DND-41 (cell line): ENCODE results near the gene KDELR1.

Source experiments
- ATAC-seq: fragments of 200-7000 bp; cut with Tn5 transposase; 3 replicates; pipeline ENCODE4 v1.9.1; 2021; ENCODE audit warnings: low read depth; ENCODE audit not compliant: insufficient read depth
- DNase-seq: peaks from one replicate; pipeline ENCODE4 v3.0.0-alpha.2; 2020
- H2AFZ ChIP-seq: 2 replicates; pipeline ENCODE4 v1.6.0; 2012; ENCODE audit warnings: low read depth, low read length
- H3K27ac ChIP-seq: 2 replicates; pipeline ENCODE4 v1.5.1; 2012; ENCODE audit warnings: low read length, inconsistent platforms
- H3K27me3 ChIP-seq: fragments of 200-600 bp; sonication (generic); 2 replicates; pipeline ENCODE4 v1.6.0; 2012; ENCODE audit warnings: low read length, mild to moderate bottlenecking, inconsistent platforms; ENCODE audit not compliant: insufficient read depth, poor library complexity
- H3K36me3 ChIP-seq: 2 replicates; pipeline ENCODE4 v1.5.1; 2012; ENCODE audit warnings: low read length, inconsistent platforms; ENCODE audit not compliant: insufficient read depth
- H3K4me1 ChIP-seq: 2 replicates; pipeline ENCODE4 v1.5.1; 2012; ENCODE audit warnings: mild to moderate bottlenecking, low read length; ENCODE audit not compliant: insufficient read depth
- H3K4me2 ChIP-seq: 2 replicates; pipeline ENCODE4 v1.6.0; 2012; ENCODE audit warnings: mild to moderate bottlenecking, moderate library complexity, low read length, inconsistent platforms; ENCODE audit not compliant: insufficient read depth
- H3K4me3 ChIP-seq, 2 experiments: fragments of 200-600 bp in 1 of 2; shearing (Covaris generic) in 1 of 2; 2 replicates each; pipeline ENCODE4 v1.5.1; 2012 to 2016; ENCODE audit warnings: inconsistent platforms in 2 of 2, low read length in 2 of 2, mild to moderate bottlenecking in 2 of 2, low read depth in 1 of 2, moderate library complexity in 1 of 2
- H3K79me2 ChIP-seq: 2 replicates; pipeline ENCODE4 v1.6.0; 2012; ENCODE audit warnings: low read length, inconsistent platforms; ENCODE audit not compliant: insufficient read depth
- H3K9ac ChIP-seq: 2 replicates; pipeline ENCODE4 v1.6.0; 2012; ENCODE audit warnings: low read depth, mild to moderate bottlenecking, inconsistent platforms, low read length, moderate library complexity
- H3K9me3 ChIP-seq: 2 replicates; pipeline ENCODE4 v1.5.1; 2012; ENCODE audit warnings: low read length, moderate library complexity, mild to moderate bottlenecking, inconsistent platforms; ENCODE audit not compliant: insufficient read depth, severe bottlenecking
- H4K20me1 ChIP-seq: 2 replicates; pipeline ENCODE4 v1.6.0; 2012; ENCODE audit warnings: low read length; ENCODE audit not compliant: insufficient read depth
- EZH2 ChIP-seq: IDR thresholded peaks from 3 replicates; pipeline ENCODE4 v1.6.1; 2012; ENCODE audit warnings: borderline replicate concordance, low read depth, mild to moderate bottlenecking, moderate library complexity, low read length, inconsistent platforms; ENCODE audit not compliant: severe bottlenecking
- TF ChIP-seq, protein P1 (sequence below): IDR thresholded peaks from 2 replicates; pipeline ENCODE4 v1.5.1; 2012; ENCODE audit warnings: borderline replicate concordance, low read length, moderate library complexity, mild to moderate bottlenecking; ENCODE audit not compliant: poor library complexity, severe bottlenecking; ENCODE audit errors: extremely low read depth

Gene KDELR1

DNA sequence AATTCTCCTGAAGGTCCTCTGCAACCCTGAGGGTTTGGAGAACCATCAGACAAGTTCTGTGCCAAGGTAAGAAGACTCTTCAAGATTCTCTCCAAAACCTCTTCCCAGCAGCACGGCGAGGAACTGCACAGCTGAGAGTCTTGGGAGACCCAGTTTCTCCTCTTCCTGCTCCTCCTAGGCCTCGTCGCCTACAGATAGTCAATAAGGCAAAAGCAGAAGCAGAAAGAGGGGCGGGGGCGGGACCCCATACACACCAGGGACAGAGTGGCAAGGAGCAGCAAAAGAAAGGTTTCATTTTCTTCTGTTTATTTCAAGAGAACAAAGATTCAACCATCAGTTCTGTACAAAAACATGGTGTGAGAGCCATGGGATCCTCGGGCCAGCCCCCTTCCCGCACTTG is 9.1 kb downstream of the KDELR1 start:
- Histone ChIP-seq H3K9me3 (no peaks in the 10 kb centered on the region), H3K79me2 (0 out of 2 replicates have a peak, but pooled peaks cover 2% of the 10 kb centered on the region), H3K27ac (no peak overlapping the region), H3K36me3 (peaks cover 51% of the 10 kb centered on the region), H3K4me2 (no peak overlapping the region), H3K27me3 (no peaks in the 10 kb centered on the region), H3K9ac (no peak overlapping the region), H4K20me1 (no peaks in the 10 kb centered on the region), H3K4me1 (no peaks in the 10 kb centered on the region), H3K4me3 (no peak overlapping the region), H2AFZ (no peak overlapping the region)
- TF ChIP-seq, protein P1, sequence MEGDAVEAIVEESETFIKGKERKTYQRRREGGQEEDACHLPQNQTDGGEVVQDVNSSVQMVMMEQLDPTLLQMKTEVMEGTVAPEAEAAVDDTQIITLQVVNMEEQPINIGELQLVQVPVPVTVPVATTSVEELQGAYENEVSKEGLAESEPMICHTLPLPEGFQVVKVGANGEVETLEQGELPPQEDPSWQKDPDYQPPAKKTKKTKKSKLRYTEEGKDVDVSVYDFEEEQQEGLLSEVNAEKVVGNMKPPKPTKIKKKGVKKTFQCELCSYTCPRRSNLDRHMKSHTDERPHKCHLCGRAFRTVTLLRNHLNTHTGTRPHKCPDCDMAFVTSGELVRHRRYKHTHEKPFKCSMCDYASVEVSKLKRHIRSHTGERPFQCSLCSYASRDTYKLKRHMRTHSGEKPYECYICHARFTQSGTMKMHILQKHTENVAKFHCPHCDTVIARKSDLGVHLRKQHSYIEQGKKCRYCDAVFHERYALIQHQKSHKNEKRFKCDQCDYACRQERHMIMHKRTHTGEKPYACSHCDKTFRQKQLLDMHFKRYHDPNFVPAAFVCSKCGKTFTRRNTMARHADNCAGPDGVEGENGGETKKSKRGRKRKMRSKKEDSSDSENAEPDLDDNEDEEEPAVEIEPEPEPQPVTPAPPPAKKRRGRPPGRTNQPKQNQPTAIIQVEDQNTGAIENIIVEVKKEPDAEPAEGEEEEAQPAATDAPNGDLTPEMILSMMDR = no peak
- TF ChIP-seq EZH2 = no peak
- DNase-seq (no peak), ATAC-seq (no peak)

DNA sequence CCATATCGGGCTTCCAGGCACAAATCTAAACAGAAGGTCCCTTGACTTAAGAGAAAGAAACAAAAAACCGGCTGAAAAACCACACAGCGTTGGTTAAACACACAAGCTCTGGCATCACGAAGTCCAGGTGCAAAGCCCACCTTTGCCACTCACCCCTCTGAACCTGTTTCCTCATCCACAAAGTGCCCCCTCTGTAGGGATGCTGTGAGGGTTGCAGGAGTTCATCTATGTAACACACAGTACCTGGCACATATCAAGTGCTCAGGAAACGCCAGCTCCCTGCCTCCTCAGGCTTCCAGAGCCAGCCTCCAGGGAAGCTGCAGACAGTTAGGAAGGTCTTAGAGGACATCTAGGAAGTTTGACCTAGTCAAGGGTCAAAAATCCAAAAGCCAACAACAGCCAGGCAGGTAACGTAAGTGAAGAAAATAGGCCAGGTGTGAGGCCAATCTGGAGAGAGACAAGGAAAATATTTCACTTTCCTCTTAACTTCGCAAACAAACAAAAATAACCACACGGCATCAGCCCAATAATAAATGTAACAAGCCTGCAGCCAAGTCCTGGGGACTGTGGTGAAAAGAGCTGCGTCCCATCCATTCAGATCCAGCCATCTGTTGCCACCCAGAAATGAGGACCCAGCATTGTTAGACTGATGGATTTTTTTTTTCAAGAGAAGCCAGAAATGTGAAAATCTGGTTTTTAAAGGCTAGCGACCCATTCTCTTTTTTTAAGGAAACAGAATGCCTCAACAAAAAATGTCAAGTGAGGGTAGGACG is 10.0 kb downstream of the KDELR1 start:
- DNase-seq (no peak), ATAC-seq (no peak)
- TF ChIP-seq, protein P1 = peak; percentile 19
- no peak for TF ChIP-seq EZH2

DNA sequence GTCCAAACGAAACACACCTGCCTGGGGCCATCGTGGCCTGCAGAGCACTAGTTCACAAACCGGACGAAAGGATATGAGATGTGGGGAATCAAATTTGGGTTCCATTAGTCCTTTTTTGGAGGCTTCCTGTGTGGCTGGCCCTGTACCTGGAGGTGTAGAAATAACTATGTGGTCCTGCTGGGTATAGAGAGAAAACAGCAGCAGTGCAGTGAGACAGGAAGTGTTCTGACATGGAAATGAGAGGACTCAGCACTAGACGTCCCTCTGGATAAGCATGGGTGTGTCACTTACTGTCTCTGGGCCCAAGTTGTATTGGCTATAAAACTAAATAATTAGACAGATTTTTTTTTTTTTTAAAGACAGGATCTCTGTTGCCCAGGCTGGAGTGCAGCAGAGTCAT is 12.3 kb downstream of the KDELR1 start:
- Histone ChIP-seq H2AFZ (no peak overlapping the region), H4K20me1 (no peaks in the 10 kb centered on the region), H3K27me3 (no peaks in the 10 kb centered on the region), H3K4me1 (no peaks in the 10 kb centered on the region), H3K4me2 (no peak overlapping the region), H3K36me3 (peaks cover 24% of the 10 kb centered on the region), H3K27ac (no peak overlapping the region), H3K79me2 (no peaks in the 10 kb centered on the region), H3K9me3 (no peaks in the 10 kb centered on the region), H3K9ac (no peak overlapping the region), H3K4me3 (no peak overlapping the region)
- DNase-seq = no peak
- TF ChIP-seq, protein P1 = no peak
- no peak for TF ChIP-seq EZH2
- ATAC-seq = no peak; the same call in 2 of the 3 replicates

More for the DNA sequence above, 10.0 kb downstream of the KDELR1 start:
- no peaks in the 10 kb centered on the region for H3K9me3 ChIP-seq
- no peak overlapping the region for H3K9ac ChIP-seq
- H3K27ac ChIP-seq = no peak overlapping the region
- no peaks in the 10 kb centered on the region for H3K79me2 ChIP-seq
- no peak overlapping the region for H3K4me3 ChIP-seq
- no peaks in the 10 kb centered on the region for H4K20me1 ChIP-seq
- no peak overlapping the region for H3K4me2 ChIP-seq
- H3K36me3 ChIP-seq = peaks cover 46% of the 10 kb centered on the region
- H3K4me1 ChIP-seq = no peaks in the 10 kb centered on the region
- no peak overlapping the region for H2AFZ ChIP-seq
- no peaks in the 10 kb centered on the region for H3K27me3 ChIP-seq
